Activated naive CD8-positive, alpha-beta T cell treated with anti-CD3 and anti-CD28 coated beads, Interleukin-2, amount 10 ng/mL, durations not matched to agents 7 days and 5 days (primary cell): ENCODE results near the gene SPATS2L. TPM values are rescaled to one million over a fixed set of nuclear protein-coding genes. Genes with fewer than 3 reads are reported as not detected.

Experiments used
- ATAC-seq: fragments of 150-1000 bp; cut with Tn5 transposase; one replicate; pipeline ENCODE4 v1.10.0; 2021; ENCODE audit warnings: low read depth, moderate library complexity
- POLR2A ChIA-PET: fragments of 350-600 bp; sonication (Branson Sonifier 250); formaldehyde crosslinking; loops from one replicate; lab custom pipeline; 2021; ENCODE audit warnings: antibody characterized with exemption; lab: Charles Lee
- DNase-seq: peaks from one replicate; pipeline ENCODE4 v3.0.0; 2021
- H3K27ac Mint-ChIP-seq: one replicate; pipeline ENCODE4 v1.8.0; 2022; ENCODE audit warnings: mild to moderate bottlenecking, mixed read lengths
- H3K27me3 Mint-ChIP-seq: one replicate; pipeline ENCODE4 v1.8.0; 2022; ENCODE audit warnings: mild to moderate bottlenecking, moderate library complexity, mixed read lengths
- H3K36me3 Mint-ChIP-seq: one replicate; pipeline ENCODE4 v1.8.0; 2021; ENCODE audit warnings: mild to moderate bottlenecking, mixed read lengths
- H3K4me1 Mint-ChIP-seq: one replicate; pipeline ENCODE4 v1.8.0; 2021; ENCODE audit warnings: mixed read lengths
- H3K4me3 Mint-ChIP-seq: one replicate; pipeline ENCODE4 v1.8.0; 2022; ENCODE audit warnings: mild to moderate bottlenecking, moderate library complexity, mixed read lengths
- H3K9me3 Mint-ChIP-seq: one replicate; pipeline ENCODE4 v1.8.0; 2021; ENCODE audit warnings: mixed read lengths
- total RNA-seq, 2 experiments: library from RNA; stranded (reverse); gene quantifications; one replicate each; pipeline ENCODE4 v1.2.3, GENCODE V29; 2021

The SPATS2L gene
- total RNA-seq, 2 experiments from 2014 or later, result 46.3 to 47.1 TPM

DNA sequence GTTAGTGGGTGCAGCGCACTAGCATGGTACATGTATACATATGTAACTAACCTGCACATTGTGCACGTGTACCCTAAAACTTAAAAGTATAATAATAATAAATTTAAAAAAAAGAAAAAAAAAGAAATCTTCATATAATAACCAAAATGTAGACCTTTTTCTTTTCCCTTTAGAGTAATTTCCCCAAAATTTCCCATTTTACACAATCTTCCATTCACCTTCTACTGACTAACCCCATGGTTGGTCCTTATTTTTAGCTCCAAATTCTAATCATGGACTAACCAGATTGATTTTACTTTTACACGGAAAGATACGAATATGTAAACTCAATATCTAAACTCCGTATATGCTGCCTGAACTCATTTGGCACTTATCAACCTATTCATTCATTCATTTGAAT lies 195.7 kb downstream of the SPATS2L start:
- H3K4me1 Mint-ChIP-seq, result peaks cover 1% of the 10 kb centered on the region
- peaks cover 26% of the 10 kb centered on the region for H3K36me3 Mint-ChIP-seq
- H3K9me3 Mint-ChIP-seq, result peaks cover 3% of the 10 kb centered on the region
- no peak overlapping the region for H3K4me3 Mint-ChIP-seq
- DNase-seq (no peak), ATAC-seq (no peak)
- no peak overlapping the region for H3K27ac Mint-ChIP-seq
- no peaks in the 10 kb centered on the region for H3K27me3 Mint-ChIP-seq
- POLR2A ChIA-PET, result no interaction called here

- DNase-seq, result no peak
- no peaks in the 10 kb centered on the region for H3K27me3 Mint-ChIP-seq
- H3K4me3 Mint-ChIP-seq, result no peak overlapping the region
- no peak for ATAC-seq
- peaks cover 3% of the 10 kb centered on the region for H3K9me3 Mint-ChIP-seq
- H3K4me1 Mint-ChIP-seq, result peaks cover 11% of the 10 kb centered on the region
- peaks cover 17% of the 10 kb centered on the region for H3K36me3 Mint-ChIP-seq
- no peak overlapping the region for H3K27ac Mint-ChIP-seq
- POLR2A ChIA-PET, result no interaction called here
Measured at GRCh38 chr2:200506679-200507078, 200.2 kb downstream of the SPATS2L start.

DNA sequence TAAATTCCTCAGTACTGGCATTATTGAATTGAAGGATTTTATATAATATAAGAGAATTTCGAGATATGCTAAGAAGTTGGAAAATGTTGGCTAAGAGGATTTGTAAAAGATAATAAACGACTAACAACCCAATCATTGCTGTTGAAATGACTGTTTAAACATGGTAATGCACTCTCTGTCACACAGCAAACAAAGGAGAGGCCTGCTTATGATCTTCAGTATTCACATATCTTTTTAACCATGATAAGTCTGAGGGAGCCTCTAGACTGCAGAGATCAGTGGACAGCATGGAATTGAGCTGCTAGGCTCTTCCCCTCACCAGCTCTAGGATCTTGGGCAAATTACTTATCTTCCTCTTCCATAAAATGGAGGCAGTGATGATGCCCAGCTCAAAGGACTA lies 200.7 kb downstream of the SPATS2L start:
- Mint-ChIP-seq H3K27ac (no peak overlapping the region), H3K27me3 (no peaks in the 10 kb centered on the region), H3K4me1 (peaks cover 11% of the 10 kb centered on the region), H3K4me3 (no peak overlapping the region), H3K9me3 (peaks cover 3% of the 10 kb centered on the region), H3K36me3 (peaks cover 14% of the 10 kb centered on the region)
- POLR2A ChIA-PET, result no interaction called here
- ATAC-seq (no peak), DNase-seq (no peak)

- ATAC-seq, result no peak
- Mint-ChIP-seq H3K36me3 (peaks cover 3% of the 10 kb centered on the region), H3K4me1 (peaks cover 10% of the 10 kb centered on the region), H3K27me3 (no peaks in the 10 kb centered on the region), H3K9me3 (no peaks in the 10 kb centered on the region), H3K4me3 (peak overlapping the region; percentile 92), H3K27ac (peak overlapping the region; percentile 81)
- POLR2A ChIA-PET, result interaction anchor here (1.0 to 2.7 kb wide), 5 partner anchors 11 to 204 kb away, joined by 3 to 13 read pairs (median 3); partner anchors contain the start of gene SGO2
- DNase-seq, result no peak
Measured at GRCh38 chr2:200509235-200509611, 202.7 kb downstream of the SPATS2L start.

- peak; percentile 99 for ATAC-seq
- H3K9me3 Mint-ChIP-seq, result no peaks in the 10 kb centered on the region
- POLR2A ChIA-PET, result interaction anchor here (1.0 to 2.7 kb wide), 5 partner anchors 10 to 203 kb away, joined by 3 to 13 read pairs (median 3); partner anchors contain the start of gene SGO2
- H3K27ac Mint-ChIP-seq, result peak within 1 kb of the TSS; percentile 81
- no peaks in the 10 kb centered on the region for H3K27me3 Mint-ChIP-seq
- peak; percentile 96 for DNase-seq
- H3K36me3 Mint-ChIP-seq, result peaks cover 1% of the 10 kb centered on the region
- peak within 1 kb of the TSS; percentile 92 for H3K4me3 Mint-ChIP-seq
- H3K4me1 Mint-ChIP-seq, result peaks cover 12% of the 10 kb centered on the region
Measured at GRCh38 chr2:200509612-200510433, 203.3 kb downstream of the SPATS2L start, which contains the start of gene KCTD18. KCTD18 (minus strand) TSS chr2:200510068; CDS start chr2:200507016, 3,052 bp downstream.

GRCh38 chr2:200515155-200515554 lies 208.7 kb downstream of the SPATS2L start:
- Mint-ChIP-seq H3K9me3 (peaks cover 3% of the 10 kb centered on the region), H3K4me3 (no peak overlapping the region), H3K27ac (no peak overlapping the region), H3K36me3 (no peaks in the 10 kb centered on the region), H3K27me3 (peaks cover 10% of the 10 kb centered on the region), H3K4me1 (peaks cover 10% of the 10 kb centered on the region)
- no peak for DNase-seq
- ATAC-seq, result no peak
- POLR2A ChIA-PET, result interaction anchor here (1.2 kb wide), 1 partner anchor 11 kb away, joined by 8 read pairs; the partner anchor contains the start of gene SGO2

DNA sequence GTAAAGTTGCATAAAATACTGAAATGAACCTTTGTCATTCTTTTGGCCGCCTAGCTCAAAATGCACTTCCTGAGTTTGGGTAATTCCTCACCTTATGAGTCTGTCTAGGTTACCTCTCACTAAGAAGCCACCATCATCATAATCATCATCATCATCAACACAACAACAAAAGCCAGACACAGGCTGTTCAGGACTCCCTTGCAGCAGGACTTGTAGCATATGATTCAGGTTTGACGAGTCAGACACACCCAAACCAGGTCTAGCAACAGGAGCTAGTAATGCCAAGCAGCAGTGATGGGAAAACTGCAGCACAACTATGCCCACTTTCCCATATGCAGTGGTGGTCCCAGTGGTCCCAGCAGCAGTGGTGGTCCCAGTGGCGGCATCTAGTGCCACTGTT lies 216.7 kb downstream of the SPATS2L start:
- Mint-ChIP-seq H3K27ac (no peak overlapping the region), H3K4me3 (no peak overlapping the region), H3K27me3 (peaks cover 8% of the 10 kb centered on the region), H3K4me1 (peaks cover 15% of the 10 kb centered on the region), H3K9me3 (peaks cover 2% of the 10 kb centered on the region), H3K36me3 (peaks cover 6% of the 10 kb centered on the region)
- POLR2A ChIA-PET, result interaction anchor here (1.0 kb wide), 1 partner anchor 366 kb away, joined by 3 read pairs; the partner anchor contains the start of genes NIF3L1 and PPIL3
- no peak for ATAC-seq
- no peak for DNase-seq

- peaks cover 10% of the 10 kb centered on the region for H3K36me3 Mint-ChIP-seq
- no peak overlapping the region for H3K27ac Mint-ChIP-seq
- ATAC-seq (no peak), DNase-seq (no peak)
- no peak overlapping the region for H3K4me3 Mint-ChIP-seq
- peaks cover 19% of the 10 kb centered on the region for H3K4me1 Mint-ChIP-seq
- H3K27me3 Mint-ChIP-seq, result peaks cover 8% of the 10 kb centered on the region
- H3K9me3 Mint-ChIP-seq, result peaks cover 2% of the 10 kb centered on the region
- POLR2A ChIA-PET, result interaction anchor here (0.7 to 1.0 kb wide), 2 partner anchors 366 to 540 kb away, joined by 3 read pairs; partner anchors contain the start of genes NIF3L1 and PPIL3
Measured at GRCh38 chr2:200523604-200524003, 217.1 kb downstream of the SPATS2L start.

- Mint-ChIP-seq H3K36me3 (peaks cover 17% of the 10 kb centered on the region), H3K4me3 (no peak overlapping the region), H3K27me3 (peaks cover 8% of the 10 kb centered on the region), H3K27ac (no peak overlapping the region), H3K9me3 (peaks cover 2% of the 10 kb centered on the region), H3K4me1 (peaks cover 25% of the 10 kb centered on the region)
- POLR2A ChIA-PET, result interaction anchor here (1.0 to 2.1 kb wide), 4 partner anchors 9 to 339 kb away, joined by 3 to 13 read pairs (median 8); partner anchors contain the start of genes CLK1 and KCTD18
- DNase-seq (no peak), ATAC-seq (no peak)
Measured at GRCh38 chr2:200525066-200525465, 218.6 kb downstream of the SPATS2L start.

GRCh38 chr2:200525551-200525881 lies 219.0 kb downstream of the SPATS2L start:
- DNase-seq (no peak), ATAC-seq (no peak)
- peaks cover 17% of the 10 kb centered on the region for H3K36me3 Mint-ChIP-seq
- peak overlapping the region; percentile 85 for H3K27ac Mint-ChIP-seq
- peaks cover 8% of the 10 kb centered on the region for H3K27me3 Mint-ChIP-seq
- peaks cover 25% of the 10 kb centered on the region for H3K4me1 Mint-ChIP-seq
- H3K4me3 Mint-ChIP-seq, result peak overlapping the region; percentile 94
- peaks cover 2% of the 10 kb centered on the region for H3K9me3 Mint-ChIP-seq
- POLR2A ChIA-PET, result interaction anchor here (1.0 to 2.1 kb wide), 5 partner anchors 10 to 338 kb away, joined by 3 to 13 read pairs (median 7); partner anchors contain the start of genes CLK1 and KCTD18

DNA sequence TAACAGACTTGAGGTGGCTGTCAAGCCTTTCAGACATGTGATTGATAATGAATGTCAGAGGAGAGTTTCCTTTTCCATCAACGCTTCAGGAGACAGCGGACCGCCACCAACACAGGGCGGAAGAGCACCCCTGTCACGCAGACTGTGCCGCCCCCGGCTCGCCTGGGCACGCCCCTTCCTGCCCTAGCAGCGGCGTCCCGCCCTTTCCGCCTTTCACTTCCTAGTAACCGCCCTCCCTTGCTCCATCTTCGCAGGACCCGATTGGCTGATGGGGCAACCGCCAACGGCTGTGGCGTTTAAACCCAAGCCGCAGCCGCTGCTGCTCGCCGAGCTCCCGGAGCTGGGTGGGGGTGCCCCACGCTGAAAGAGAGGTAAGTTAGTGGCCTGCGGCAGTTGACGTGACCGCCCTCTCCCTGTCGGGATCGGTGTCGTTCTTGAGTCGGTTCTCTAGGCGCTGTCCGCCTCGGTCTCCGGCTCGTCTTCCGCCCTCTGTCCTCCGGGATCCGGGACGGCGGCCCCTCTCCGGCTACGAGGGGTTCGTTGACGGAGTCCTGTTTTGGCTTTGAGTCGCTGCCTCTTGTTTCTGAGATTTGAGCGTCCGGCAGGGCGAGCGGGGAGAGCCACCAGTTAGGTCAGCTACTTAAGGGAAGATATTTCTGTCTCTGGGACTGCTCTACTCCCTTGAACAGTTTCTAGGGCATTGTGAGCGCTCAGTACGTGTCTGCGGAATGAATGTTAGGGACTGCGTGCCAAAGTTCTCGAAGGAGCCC lies 219.6 kb downstream of the SPATS2L start, which contains the start of gene SGO2:
Gene SGO2 (plus strand): TSS at position 326 of the 770 bp plus-strand sequence. CDS start 6,769 bp downstream, outside the sequence.
- H3K9me3 Mint-ChIP-seq, result peaks cover 2% of the 10 kb centered on the region
- POLR2A ChIA-PET, result interaction anchor here (0.6 to 2.1 kb wide), 6 partner anchors 10 to 338 kb away, joined by 3 to 13 read pairs (median 6); partner anchors contain the start of genes CLK1 and KCTD18
- ATAC-seq (peak; percentile 99), DNase-seq (peak; percentile 96)
- H3K27me3 Mint-ChIP-seq, result peaks cover 8% of the 10 kb centered on the region
- peak within 1 kb of the TSS; percentile 85 for H3K27ac Mint-ChIP-seq
- peak within 1 kb of the TSS; percentile 94 for H3K4me3 Mint-ChIP-seq
- H3K36me3 Mint-ChIP-seq, result peaks cover 17% of the 10 kb centered on the region
- peaks cover 25% of the 10 kb centered on the region for H3K4me1 Mint-ChIP-seq

DNA sequence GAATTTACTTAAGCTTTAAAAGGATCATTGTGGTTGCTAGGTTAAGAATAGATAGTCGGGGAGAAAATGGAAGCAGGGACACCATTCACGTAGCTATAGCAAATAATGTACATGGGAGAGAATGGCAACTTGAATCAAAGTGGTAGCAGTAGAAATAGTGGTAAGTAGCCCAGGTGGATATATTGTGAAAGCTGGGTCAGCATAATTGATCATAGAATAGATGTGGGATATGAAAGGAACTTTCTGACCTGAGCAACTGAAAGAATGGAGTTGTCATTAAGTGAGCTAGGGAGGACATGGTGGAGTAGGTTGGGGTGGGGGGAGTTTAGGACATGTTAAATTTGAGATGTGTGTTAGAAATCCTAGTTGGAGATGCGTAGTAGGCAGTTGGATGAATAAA lies 221.7 kb downstream of the SPATS2L start:
- H3K27me3 Mint-ChIP-seq, result peaks cover 6% of the 10 kb centered on the region
- peaks cover 2% of the 10 kb centered on the region for H3K9me3 Mint-ChIP-seq
- POLR2A ChIA-PET, result no interaction called here
- H3K4me1 Mint-ChIP-seq, result peaks cover 27% of the 10 kb centered on the region
- ATAC-seq (no peak), DNase-seq (no peak)
- H3K36me3 Mint-ChIP-seq, result peaks cover 19% of the 10 kb centered on the region
- H3K27ac Mint-ChIP-seq, result no peak overlapping the region
- H3K4me3 Mint-ChIP-seq, result peak overlapping the region; percentile 94
